K562 (cell line): Measurements from ENCODE around the gene SPTAN1. TPM values are rescaled to one million over a fixed set of nuclear protein-coding genes. Genes with fewer than 3 reads are reported as not detected.

Experiments used
- ATAC-seq: fragments of 200-7000 bp; cut with Tn5 transposase; 3 replicates; pipeline ENCODE4 v1.9.1; 2020; ENCODE audit warnings: moderate library complexity
- BruUV-seq: library from RNA; stranded (reverse); fragments of 400-500 nt; replicated peaks from 2 replicates; lab custom pipeline; 2021; lab: Mats Ljungman, UMichigan
- CTCF ChIA-PET: fragments of 300-600 bp; formaldehyde crosslinking; extraction: SDS; loops from one replicate; lab custom pipeline; 2021; ENCODE audit warnings: low intra/inter-chr PET ratio; lab: Yijun Ruan, JAX
- POLR2A ChIA-PET: fragments of 300-600, 350-650 bp; sonication (Branson Sonifier 250); formaldehyde crosslinking; extraction: SDS; loops from one replicate; lab custom pipeline; 2021; ENCODE audit warnings: antibody characterized with exemption, inconsistent platforms; lab: Yijun Ruan, JAX
- DNase-seq, 4 experiments: peaks; one replicate each; pipeline versions ENCODE4 v3.0.0 to v3.0.0-alpha.2; 2011 to 2018; ENCODE audit warnings: low spot score in 3 of 4, mixed read lengths in 3 of 4; ENCODE audit errors: extremely low read depth in 1 of 4
- FAIRE-seq: peaks from 2 replicates; lab custom pipeline; 2011; peaks lifted over from hg19 to GRCh38; lab: Jason Lieb, UNC
- H2AFZ ChIP-seq: 2 replicates; pipeline ENCODE4 v1.6.0; 2011; ENCODE audit warnings: low read depth, low read length, control low read depth, inconsistent platforms
- H3K27ac ChIP-seq: fragments of 200-600 bp; 3 replicates; pipeline ENCODE4 v1.8.0; 2011; ENCODE audit warnings: low read depth, mild to moderate bottlenecking, control low read depth, inconsistent platforms, low read length, moderate library complexity, mixed read lengths; ENCODE audit errors: extremely low read depth
- H3K27me3 ChIP-seq, 2 experiments: fragments of 300-600 bp in 1 of 2; 2 replicates in 1 of 2; 3 replicates in 1 of 2; pipeline versions ENCODE4 v1.6.0 to v1.8.0; 2011; ENCODE audit warnings: inconsistent platforms in 2 of 2, low read length in 2 of 2, mild to moderate bottlenecking in 1 of 2, mixed read lengths in 1 of 2, moderate library complexity in 1 of 2; ENCODE audit not compliant: control insufficient read depth in 2 of 2, insufficient read depth in 2 of 2
- H3K36me3 ChIP-seq: fragments of 300-600 bp; 3 replicates; pipeline ENCODE4 v1.8.0; 2011; ENCODE audit warnings: mild to moderate bottlenecking, low read length, inconsistent platforms; ENCODE audit not compliant: control insufficient read depth, insufficient read depth
- H3K4me1 ChIP-seq, 2 experiments: fragments of 200-600 bp in 1 of 2; replicated peaks in 1 of 2; 2 replicates in 1 of 2; 3 replicates in 1 of 2; pipeline versions ENCODE4 v1.5.1 to v1.8.0; 2011; ENCODE audit warnings: inconsistent platforms in 2 of 2, low read length in 2 of 2, mild to moderate bottlenecking in 1 of 2, mixed read lengths in 1 of 2, moderate library complexity in 1 of 2; ENCODE audit not compliant: control insufficient read depth in 2 of 2, insufficient read depth in 2 of 2
- H3K4me2 ChIP-seq: 2 replicates; pipeline ENCODE4 v1.6.1; 2011; ENCODE audit warnings: low read length, control low read depth, inconsistent platforms, mixed read lengths; ENCODE audit not compliant: insufficient read depth
- H3K4me3 ChIP-seq: fragments of 200-600 bp; sonication (generic), shearing (Covaris generic); 2 replicates; pipeline ENCODE4 v1.5.1; 2016; ENCODE audit warnings: control low read depth, inconsistent platforms
- H3K79me2 ChIP-seq: fragments of 200-600 bp; 3 replicates; pipeline ENCODE4 v1.8.0; 2011; ENCODE audit warnings: low read length, inconsistent platforms; ENCODE audit not compliant: control insufficient read depth, insufficient read depth
- H3K9ac ChIP-seq, 2 experiments: 2 replicates each; pipeline versions ENCODE4 v1.6.0 to v1.6.1; 2011; ENCODE audit warnings: low read depth in 2 of 2, low read length in 2 of 2, control low read depth in 1 of 2, inconsistent platforms in 1 of 2, mild to moderate bottlenecking in 1 of 2, mixed read lengths in 1 of 2; ENCODE audit not compliant: insufficient read depth in 1 of 2
- H3K9me1 ChIP-seq: one replicate; pipeline ENCODE4 v1.6.0; 2011; ENCODE audit warnings: inconsistent platforms, mild to moderate bottlenecking, low read length, moderate library complexity; ENCODE audit not compliant: control insufficient read depth, insufficient read depth
- H3K9me3 ChIP-seq: replicated peaks from 2 replicates; pipeline ENCODE4 v1.5.1; 2011; ENCODE audit warnings: low read depth, low read length, inconsistent platforms; ENCODE audit not compliant: control insufficient read depth, insufficient read depth
- H4K20me1 ChIP-seq: replicated peaks from 2 replicates; pipeline ENCODE4 v1.6.1; 2011; ENCODE audit warnings: low read length, inconsistent platforms, mixed read lengths; ENCODE audit not compliant: control insufficient read depth, insufficient read depth
- DPF2 ChIP-seq: fragments of 450-650 bp; IDR thresholded peaks from 2 replicates; pipeline ENCODE4 v1.6.1; 2016
- EP300 ChIP-seq: IDR thresholded peaks from 2 replicates; pipeline ENCODE4 v1.6.1; 2012; ENCODE audit warnings: low read length, improper control_type of control experiment
- GATA2 ChIP-seq: sonication (generic); formaldehyde crosslinking; IDR thresholded peaks from 2 replicates; pipeline ENCODE4 v1.4.0; 2020; ENCODE audit warnings: mild to moderate bottlenecking, missing genetic modification reagents
- HDAC3 ChIP-seq: fragments of 450-650 bp; IDR thresholded peaks from 2 replicates; pipeline ENCODE4 v1.6.1; 2018; ENCODE audit warnings: borderline replicate concordance, mild to moderate bottlenecking, moderate library complexity; ENCODE audit not compliant: partially characterized antibody
- MYNN ChIP-seq, 2 experiments: sonication (generic); formaldehyde crosslinking in 1 of 2; IDR thresholded peaks; 2 replicates each; pipeline versions ENCODE4 v1.5.0 to v1.6.1; 2016 to 2020; ENCODE audit warnings: antibody characterized with exemption in 1 of 2, missing genetic modification reagents in 1 of 2
- STAG1 ChIP-seq: sonication (generic); formaldehyde crosslinking; IDR thresholded peaks from 2 replicates; pipeline ENCODE4 v1.5.0; 2020; ENCODE audit warnings: missing genetic modification reagents, borderline replicate concordance
- ZNF589 ChIP-seq: fragments of 200-800 bp; sonication (Bioruptor generic); IDR thresholded peaks from 2 replicates; pipeline ENCODE4 v1.6.1; 2016; ENCODE audit warnings: low read depth, missing genetic modification characterization, missing compliant biosample characterization
- whole genome bisulfite sequencing: fragments of 100-300 bp; shearing (Covaris generic); methylation state at CpG from one replicate; pipeline ENCODE4 v1.1.6; 2016; ENCODE audit warnings: low coverage, mixed read lengths; ENCODE audit not compliant: insufficient coverage; ENCODE audit errors: missing lambda C conversion rate; 5-methylcytosine and 5-hydroxymethylcytosine counted together
- in situ Hi-C: fragments of 300-500 bp; cut with MboI; formaldehyde crosslinking; loops from 4 replicates; pipeline ENCODE4 v1.15.0; 2018; ENCODE audit warnings: inconsistent platforms, mixed read lengths
- intact Hi-C: fragments of 100-400 bp; cut with micrococcal nuclease; formaldehyde crosslinking; loops from 2 replicates; pipeline ENCODE4 v1.14.2; 2022
- polyA plus RNA-seq, 8 experiments: library from polyadenylated mRNA; depleted of rRNA in 4 of 8; stranded (reverse) in 5 of 8; unstranded in 3 of 8; fragments of >200 nt; fragmentation: Nextera tagmentation in 2 of 8; fragmentation: Illumina TruSeq in 1 of 8; extraction: Ambion mirVana in 2 of 8; extraction: Trizol in 1 of 8; gene quantifications; 2 replicates each; pipeline versions ENCODE4 v1.2.1 to v1.2.3, GENCODE V29; 2011 to 2014; ENCODE audit warnings: inconsistent platforms in 1 of 8, missing spikeins in 1 of 8
- total RNA-seq, 7 experiments: library from RNA; depleted of rRNA in 6 of 7; stranded (reverse); fragments of >200 nt in 6 of 7; fragmentation: Illumina TruSeq in 2 of 7; extraction: Trizol in 2 of 7; gene quantifications; 2 replicates each; pipeline versions ENCODE4 v1.2.1 to v1.2.3, GENCODE V29; 2011 to 2021; ENCODE audit warnings: low replicate concordance in 1 of 7
- TF ChIP-seq, protein P1 (sequence below): sonication (generic); formaldehyde crosslinking; IDR thresholded peaks from 2 replicates; pipeline ENCODE4 v1.9.0; 2022; ENCODE audit warnings: mild to moderate bottlenecking, missing genetic modification reagents
- TF ChIP-seq, protein P2 (sequence below): fragments of 450-650 bp; IDR thresholded peaks from 2 replicates; pipeline ENCODE4 v1.6.1; 2016; ENCODE audit warnings: low read depth, mild to moderate bottlenecking, moderate library complexity
- TF ChIP-seq, protein P3 (sequence below): fragments of 450-650 bp; IDR thresholded peaks from 2 replicates; pipeline ENCODE4 v1.6.1; 2016; ENCODE audit warnings: mild to moderate bottlenecking
- TF ChIP-seq, protein P4 (sequence below), 2 experiments: IDR thresholded peaks in 1 of 2; conservative IDR thresholded peaks in 1 of 2; 2 replicates each; pipeline ENCODE4 v1.6.1; 2016; ENCODE audit warnings: low read depth in 2 of 2, mild to moderate bottlenecking in 1 of 2, missing compliant biosample characterization in 1 of 2, missing genetic modification characterization in 1 of 2, moderate library complexity in 1 of 2
- TF ChIP-seq, protein P5 (sequence below): sonication (generic); formaldehyde crosslinking; IDR thresholded peaks from 2 replicates; pipeline ENCODE4 v1.5.0; 2020; ENCODE audit warnings: missing genetic modification reagents

Gene SPTAN1
- total and polyA plus RNA-seq, 9 of the 15 experiments (the other 6 are each of a cell fraction or from before 2014, with no cell fraction given), result 1.5 to 13.5 (median 6.8) TPM

DNA sequence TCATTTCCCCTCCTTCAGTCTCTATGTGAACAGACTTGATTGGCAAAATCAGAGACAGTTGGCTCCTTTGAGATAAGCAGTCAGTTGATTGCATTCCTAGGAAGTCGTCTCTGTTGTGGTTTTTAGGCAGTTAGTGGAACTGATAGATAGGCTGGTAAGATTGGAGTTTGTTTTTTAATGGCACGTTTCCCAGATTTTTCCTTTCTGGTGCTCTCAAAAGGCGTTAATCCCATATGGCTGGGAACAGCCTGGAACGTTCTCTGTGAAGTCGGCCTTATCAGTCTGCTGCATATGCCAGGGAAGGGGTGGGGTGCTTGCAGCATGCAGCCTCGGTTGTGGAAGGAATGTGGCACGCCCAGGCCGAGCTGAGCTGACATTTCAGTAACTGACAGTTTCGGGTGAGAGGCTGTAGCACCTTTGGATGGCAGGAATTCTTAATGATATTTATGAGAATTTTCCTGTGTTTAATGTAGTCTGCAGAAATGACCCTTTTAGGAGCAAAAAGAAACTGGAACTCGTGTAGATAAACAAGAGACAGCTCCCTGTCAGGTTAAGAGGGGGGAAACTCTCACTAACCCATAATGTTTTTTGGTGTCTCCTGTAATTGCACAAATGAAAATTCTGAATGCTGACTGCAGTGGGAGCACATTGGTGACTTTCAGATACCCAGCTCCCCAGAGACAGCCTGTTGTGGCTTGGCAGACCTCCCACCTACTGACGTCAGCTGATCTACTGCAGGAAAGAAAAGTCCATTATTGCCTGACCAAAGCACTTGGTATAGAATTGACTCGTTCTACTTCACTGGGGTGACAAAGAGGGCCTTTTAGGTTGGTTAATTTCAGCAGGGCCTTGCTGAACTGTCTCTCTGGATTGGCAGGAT lies 6.3 kb downstream of the SPTAN1 start:
- Histone ChIP-seq H3K4me1 (peaks cover 7 to 11% of the 10 kb centered on the region in 2 experiments; a peak in 4 of 5 replicates), H3K27me3 (peaks cover 4 to 8% of the 10 kb centered on the region in 2 experiments; a peak in 2 of 5 replicates), H4K20me1 (peaks cover 15% of the 10 kb centered on the region), H3K4me3 (no peak overlapping the region), H3K79me2 (no peaks in the 10 kb centered on the region), H3K9ac (no peak overlapping the region), H3K4me2 (peak overlapping the region; percentile 3; the same call in 1 of the 2 replicates), H2AFZ (no peak overlapping the region), H3K36me3 (no peaks in the 10 kb centered on the region), H3K27ac (no peak overlapping the region), H3K9me1 (no peaks in the 10 kb centered on the region), H3K9me3 (no peaks in the 10 kb centered on the region)
- WGBS, result 5% methylated on average over 12 of the region's 12 CpGs
- POLR2A ChIA-PET, result interaction anchor here (0.6 to 1.4 kb wide), 7 partner anchors 8 to 129 kb away, joined by 3 to 6 read pairs (median 4); no protein-coding TSS in a partner anchor
- BruUV-seq, result no TSS peak
- FAIRE-seq, result peak; percentile 87
- intact Hi-C loops, result loop anchor here (10.0 kb wide), 1 partner anchor 194 kb away; no protein-coding TSS in a partner anchor
- CTCF ChIA-PET, result no interaction called here
- peak; percentile 93 for ATAC-seq
- in situ Hi-C loops, result no loop called here
- peak; percentile 86 to 93 (median 90) for DNase-seq
- TF ChIP-seq HDAC3, result peak; percentile 98
- TF ChIP-seq, protein P1, sequence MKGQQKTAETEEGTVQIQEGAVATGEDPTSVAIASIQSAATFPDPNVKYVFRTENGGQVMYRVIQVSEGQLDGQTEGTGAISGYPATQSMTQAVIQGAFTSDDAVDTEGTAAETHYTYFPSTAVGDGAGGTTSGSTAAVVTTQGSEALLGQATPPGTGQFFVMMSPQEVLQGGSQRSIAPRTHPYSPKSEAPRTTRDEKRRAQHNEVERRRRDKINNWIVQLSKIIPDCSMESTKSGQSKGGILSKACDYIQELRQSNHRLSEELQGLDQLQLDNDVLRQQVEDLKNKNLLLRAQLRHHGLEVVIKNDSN (CRISPR knock-in tag), result no peak
- TF ChIP-seq, protein P2, sequence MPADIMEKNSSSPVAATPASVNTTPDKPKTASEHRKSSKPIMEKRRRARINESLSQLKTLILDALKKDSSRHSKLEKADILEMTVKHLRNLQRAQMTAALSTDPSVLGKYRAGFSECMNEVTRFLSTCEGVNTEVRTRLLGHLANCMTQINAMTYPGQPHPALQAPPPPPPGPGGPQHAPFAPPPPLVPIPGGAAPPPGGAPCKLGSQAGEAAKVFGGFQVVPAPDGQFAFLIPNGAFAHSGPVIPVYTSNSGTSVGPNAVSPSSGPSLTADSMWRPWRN, result peak; percentile 99
- TF ChIP-seq, protein P3, sequence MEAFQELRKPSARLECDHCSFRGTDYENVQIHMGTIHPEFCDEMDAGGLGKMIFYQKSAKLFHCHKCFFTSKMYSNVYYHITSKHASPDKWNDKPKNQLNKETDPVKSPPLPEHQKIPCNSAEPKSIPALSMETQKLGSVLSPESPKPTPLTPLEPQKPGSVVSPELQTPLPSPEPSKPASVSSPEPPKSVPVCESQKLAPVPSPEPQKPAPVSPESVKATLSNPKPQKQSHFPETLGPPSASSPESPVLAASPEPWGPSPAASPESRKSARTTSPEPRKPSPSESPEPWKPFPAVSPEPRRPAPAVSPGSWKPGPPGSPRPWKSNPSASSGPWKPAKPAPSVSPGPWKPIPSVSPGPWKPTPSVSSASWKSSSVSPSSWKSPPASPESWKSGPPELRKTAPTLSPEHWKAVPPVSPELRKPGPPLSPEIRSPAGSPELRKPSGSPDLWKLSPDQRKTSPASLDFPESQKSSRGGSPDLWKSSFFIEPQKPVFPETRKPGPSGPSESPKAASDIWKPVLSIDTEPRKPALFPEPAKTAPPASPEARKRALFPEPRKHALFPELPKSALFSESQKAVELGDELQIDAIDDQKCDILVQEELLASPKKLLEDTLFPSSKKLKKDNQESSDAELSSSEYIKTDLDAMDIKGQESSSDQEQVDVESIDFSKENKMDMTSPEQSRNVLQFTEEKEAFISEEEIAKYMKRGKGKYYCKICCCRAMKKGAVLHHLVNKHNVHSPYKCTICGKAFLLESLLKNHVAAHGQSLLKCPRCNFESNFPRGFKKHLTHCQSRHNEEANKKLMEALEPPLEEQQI, result peak; percentile 99
- peak; percentile 93 for TF ChIP-seq EP300
- TF ChIP-seq MYNN (IDR thresholded peaks at IDR 0.05), result peak; percentile 83; the same call in 1 of the 2 replicates
- no peak for TF ChIP-seq MYNN (CRISPR knock-in tag; IDR thresholded peaks at IDR 0.05)
- TF ChIP-seq, protein P4, sequence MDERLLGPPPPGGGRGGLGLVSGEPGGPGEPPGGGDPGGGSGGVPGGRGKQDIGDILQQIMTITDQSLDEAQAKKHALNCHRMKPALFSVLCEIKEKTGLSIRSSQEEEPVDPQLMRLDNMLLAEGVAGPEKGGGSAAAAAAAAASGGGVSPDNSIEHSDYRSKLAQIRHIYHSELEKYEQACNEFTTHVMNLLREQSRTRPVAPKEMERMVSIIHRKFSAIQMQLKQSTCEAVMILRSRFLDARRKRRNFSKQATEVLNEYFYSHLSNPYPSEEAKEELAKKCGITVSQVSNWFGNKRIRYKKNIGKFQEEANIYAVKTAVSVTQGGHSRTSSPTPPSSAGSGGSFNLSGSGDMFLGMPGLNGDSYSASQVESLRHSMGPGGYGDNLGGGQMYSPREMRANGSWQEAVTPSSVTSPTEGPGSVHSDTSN (CRISPR knock-in tag; IDR thresholded peaks at IDR 0.05; ENCODE audit: low read depth), result no peak
- TF ChIP-seq, protein P4 (tag; conservative IDR thresholded peaks at IDR 0.05; ENCODE audit: low read depth), result peak; percentile 72
- TF ChIP-seq STAG1 (CRISPR knock-in tag), result no peak
- TF ChIP-seq ZNF589 (CRISPR knock-in tag), result peak; percentile 96
- peak; percentile 96 for TF ChIP-seq DPF2
- TF ChIP-seq, protein P5, sequence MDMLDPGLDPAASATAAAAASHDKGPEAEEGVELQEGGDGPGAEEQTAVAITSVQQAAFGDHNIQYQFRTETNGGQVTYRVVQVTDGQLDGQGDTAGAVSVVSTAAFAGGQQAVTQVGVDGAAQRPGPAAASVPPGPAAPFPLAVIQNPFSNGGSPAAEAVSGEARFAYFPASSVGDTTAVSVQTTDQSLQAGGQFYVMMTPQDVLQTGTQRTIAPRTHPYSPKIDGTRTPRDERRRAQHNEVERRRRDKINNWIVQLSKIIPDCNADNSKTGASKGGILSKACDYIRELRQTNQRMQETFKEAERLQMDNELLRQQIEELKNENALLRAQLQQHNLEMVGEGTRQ, result no peak
- peak; percentile 99 for TF ChIP-seq GATA2 (CRISPR knock-in tag)
